Thoracic aorta (tissue), 2 donors: ENCODE data around the gene CHIC2. TPM values are rescaled to one million over a fixed set of nuclear protein-coding genes. Genes with fewer than 3 reads are reported as not detected.

Experiments used
- ATAC-seq: fragments of 150-250 bp; one replicate; pipeline ENCODE4 v1.8.0; 2017; ENCODE audit warnings: low read depth; ENCODE audit not compliant: insufficient number of reproducible peaks, low FRiP score
- DNase-seq: peaks from one replicate; pipeline ENCODE4 v3.0.0-alpha.2; 2020; ENCODE audit warnings: low spot score
- H3K27ac ChIP-seq, 2 donors: fragments of 200-600 bp; sonication (generic); 1 replicate in 1 of 2; 2 replicates in 1 of 2; pipeline ENCODE4 v1.5.1; 2016; ENCODE audit warnings: mild to moderate bottlenecking in 2 of 2, moderate library complexity in 2 of 2
- H3K27me3 ChIP-seq: fragments of 200-600 bp; sonication (generic); replicated peaks from 2 replicates; pipeline ENCODE4 v1.6.0; 2016; ENCODE audit warnings: mild to moderate bottlenecking; ENCODE audit not compliant: insufficient read depth
- H3K36me3 ChIP-seq: fragments of 200-600 bp; sonication (generic); one replicate; pipeline ENCODE4 v1.5.1; 2016
- H3K4me1 ChIP-seq, 2 donors: fragments of 200-600 bp; sonication (generic); 1 replicate in 1 of 2; 2 replicates in 1 of 2; pipeline versions ENCODE4 v1.5.1 to v1.6.0; 2016; ENCODE audit warnings: low read depth in 2 of 2, mild to moderate bottlenecking in 1 of 2; ENCODE audit not compliant: control insufficient read depth in 1 of 2
- H3K4me3 ChIP-seq: fragments of 200-600 bp; sonication (generic); 2 replicates; pipeline ENCODE4 v1.5.1; 2016; ENCODE audit warnings: mild to moderate bottlenecking
- H3K9me3 ChIP-seq: fragments of 200-600 bp; sonication (generic); 2 replicates; pipeline ENCODE4 v1.5.1; 2016
- CTCF ChIP-seq: fragments of 200-600 bp; sonication (generic); IDR thresholded peaks from one replicate; pipeline ENCODE4 v1.5.1; 2019; ENCODE audit warnings: antibody characterized with exemption
- total RNA-seq, 2 donors: library from RNA; depleted of rRNA; stranded (reverse); fragments of >200 nt; gene quantifications; one replicate each; pipeline versions ENCODE4 v1.1.0 to v1.2.3, GENCODE V29; 2016

The CHIC2 gene
- total RNA-seq, 2 donors from 2014 or later = 52.8 to 75.0 TPM

DNA sequence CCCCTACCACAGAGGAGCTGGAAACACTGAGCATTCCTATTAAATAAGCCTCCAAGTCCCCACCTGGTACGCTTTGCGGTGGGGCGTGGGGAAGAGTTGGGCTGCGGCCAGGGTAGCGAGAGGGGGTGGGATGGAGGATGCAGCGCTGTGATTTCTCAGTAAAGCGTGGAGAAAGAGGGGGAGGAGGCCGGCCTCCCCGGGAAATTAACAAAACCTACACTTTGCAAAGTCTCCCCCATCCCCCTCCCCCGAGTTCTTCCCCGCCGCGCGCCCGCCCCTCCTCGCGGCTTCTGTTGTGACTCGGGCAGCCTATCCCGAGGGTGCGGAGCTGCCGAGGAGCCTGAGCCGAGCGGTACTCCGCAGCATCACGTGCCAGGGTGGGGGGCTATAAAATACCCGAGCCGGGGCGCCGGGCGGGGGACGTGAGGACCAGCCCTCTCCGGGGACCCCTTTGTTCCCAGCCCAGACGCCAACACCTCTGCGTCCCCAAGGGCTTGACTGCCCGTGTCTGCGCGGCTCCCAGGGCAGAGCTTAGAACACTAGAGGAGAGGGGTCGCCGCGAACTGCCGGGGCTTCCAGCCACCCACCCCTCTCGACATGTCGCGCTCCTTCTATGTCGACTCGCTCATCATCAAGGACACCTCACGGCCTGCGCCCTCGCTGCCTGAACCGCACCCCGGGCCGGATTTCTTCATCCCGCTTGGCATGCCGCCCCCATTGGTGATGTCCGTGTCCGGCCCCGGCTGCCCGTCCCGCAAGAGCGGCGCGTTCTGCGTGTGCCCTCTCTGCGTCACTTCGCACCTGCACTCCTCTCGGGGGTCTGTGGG is 35.6 kb upstream of the CHIC2 start, which contains the start of gene GSX2:
GSX2 (plus strand) TSS at position 416 of the 827 bp plus-strand sequence; CDS start at position 598, 182 bp downstream.
- Histone ChIP-seq H3K27ac (no peak within 1 kb of the TSS), H3K27me3 (no peaks in the 10 kb centered on the region), H3K9me3 (no peaks in the 10 kb centered on the region), H3K4me3 (peak within 1 kb of the TSS; percentile 71), H3K4me1 (peaks cover 22 to 42% of the 10 kb centered on the region in 2 donors), H3K36me3 (no peaks in the 10 kb centered on the region)
- DNase-seq = no peak
- no peak for ATAC-seq
- no peak for TF ChIP-seq CTCF

DNA sequence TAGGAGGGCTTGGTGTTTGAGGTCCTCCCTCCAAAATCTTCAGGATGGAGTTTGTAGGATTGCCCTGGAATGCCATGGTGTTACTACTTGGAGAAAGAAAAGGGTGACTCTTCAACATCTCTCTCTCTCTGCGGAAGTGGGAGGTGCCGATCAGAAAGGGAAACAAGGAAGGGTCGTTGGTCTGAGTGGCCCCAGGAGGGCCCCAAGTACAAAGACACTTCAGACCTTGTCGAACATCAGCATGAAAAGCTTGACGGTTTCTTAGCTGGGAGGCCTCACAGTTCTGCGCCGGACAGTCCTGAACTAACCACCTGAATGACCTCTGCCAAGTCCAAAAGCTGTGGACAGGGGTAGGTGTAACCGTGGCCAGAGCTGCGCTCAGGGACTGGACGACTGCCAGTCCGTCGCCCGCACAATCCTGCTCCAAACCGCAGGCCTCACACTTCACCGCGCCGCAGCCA is 34.9 kb upstream of the CHIC2 start:
- Histone ChIP-seq H3K9me3 (no peaks in the 10 kb centered on the region), H3K4me1 (peaks cover 22 to 41% of the 10 kb centered on the region in 2 donors), H3K27ac (no peak overlapping the region), H3K27me3 (no peaks in the 10 kb centered on the region), H3K36me3 (no peaks in the 10 kb centered on the region), H3K4me3 (peak overlapping the region; percentile 71)
- ATAC-seq (no peak), DNase-seq (no peak)
- no peak for TF ChIP-seq CTCF

DNA sequence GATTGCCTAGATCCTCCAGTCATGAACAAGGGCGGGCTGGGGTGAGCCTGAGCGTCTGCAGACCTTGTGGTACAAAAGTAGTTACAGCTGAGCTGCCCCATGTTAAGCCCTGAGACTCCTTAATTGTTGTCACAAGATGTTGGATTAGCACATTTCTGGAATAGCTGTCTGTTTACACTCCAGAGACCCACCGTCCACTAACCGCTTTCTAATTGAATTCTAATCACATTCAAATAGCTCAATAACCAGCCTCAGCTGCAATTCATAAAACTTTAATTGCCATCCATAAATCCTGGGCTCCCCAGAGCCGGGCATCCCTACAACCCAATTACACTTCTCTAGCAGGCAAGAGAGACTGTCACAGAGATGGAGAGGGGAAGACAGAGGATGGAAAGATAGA is 34.0 kb upstream of the CHIC2 start:
- no peak for DNase-seq
- Histone ChIP-seq H3K27ac (no peak overlapping the region), H3K36me3 (no peaks in the 10 kb centered on the region), H3K9me3 (no peaks in the 10 kb centered on the region), H3K4me1 (peaks cover 22 to 31% of the 10 kb centered on the region in 2 donors), H3K27me3 (no peaks in the 10 kb centered on the region), H3K4me3 (no peak overlapping the region)
- TF ChIP-seq CTCF = no peak
- no peak for ATAC-seq

GRCh38 chr4:54097152-54097551 is 32.7 kb upstream of the CHIC2 start:
- no peak for TF ChIP-seq CTCF
- Histone ChIP-seq H3K36me3 (no peaks in the 10 kb centered on the region), H3K27ac (no peak overlapping the region), H3K9me3 (no peaks in the 10 kb centered on the region), H3K27me3 (no peaks in the 10 kb centered on the region), H3K4me1 (peaks cover 26 to 34% of the 10 kb centered on the region in 2 donors), H3K4me3 (no peak overlapping the region)
- ATAC-seq (no peak), DNase-seq (no peak)

DNA sequence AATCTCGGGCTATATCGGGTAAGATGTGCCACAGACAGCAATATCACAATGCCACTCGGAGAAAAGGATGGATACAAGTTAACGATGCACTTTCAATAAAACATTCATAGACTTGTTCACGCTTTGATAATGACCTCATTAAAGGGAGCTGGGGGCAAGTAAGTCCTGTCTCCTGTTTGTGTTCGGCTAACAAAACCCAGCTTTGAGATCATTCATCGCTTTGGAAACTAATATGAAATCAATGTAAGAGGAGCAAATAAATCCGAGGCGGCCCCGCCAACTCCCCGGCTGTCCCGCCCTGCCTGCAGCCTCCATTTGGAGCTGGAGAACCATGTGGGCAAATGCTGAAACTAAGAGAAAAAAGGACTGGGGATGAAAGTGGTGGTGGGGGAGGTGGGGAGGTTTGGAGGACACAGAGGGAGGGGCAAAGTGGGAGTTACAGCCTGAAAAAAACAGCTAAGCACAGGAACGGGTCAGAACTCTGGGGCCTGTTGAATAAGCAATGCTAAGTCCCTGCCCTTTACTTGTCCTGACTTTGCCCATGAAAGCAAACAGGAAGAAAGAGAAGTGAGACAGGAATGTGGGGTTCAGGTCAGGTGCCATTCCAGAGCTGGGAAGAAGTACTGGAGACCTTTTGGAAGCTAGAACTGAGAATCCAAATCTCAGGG is 32.0 kb upstream of the CHIC2 start:
- no peaks in the 10 kb centered on the region for H3K36me3 ChIP-seq
- TF ChIP-seq CTCF = no peak
- no peaks in the 10 kb centered on the region for H3K9me3 ChIP-seq
- H3K27me3 ChIP-seq = no peaks in the 10 kb centered on the region
- peaks cover 21 to 33% of the 10 kb centered on the region in 2 donors for H3K4me1 ChIP-seq
- ATAC-seq = no peak
- no peak overlapping the region for H3K4me3 ChIP-seq
- no peak overlapping the region for H3K27ac ChIP-seq
- DNase-seq = no peak
